ENCODE data around the gene SIAE.

The SIAE gene

DNA sequence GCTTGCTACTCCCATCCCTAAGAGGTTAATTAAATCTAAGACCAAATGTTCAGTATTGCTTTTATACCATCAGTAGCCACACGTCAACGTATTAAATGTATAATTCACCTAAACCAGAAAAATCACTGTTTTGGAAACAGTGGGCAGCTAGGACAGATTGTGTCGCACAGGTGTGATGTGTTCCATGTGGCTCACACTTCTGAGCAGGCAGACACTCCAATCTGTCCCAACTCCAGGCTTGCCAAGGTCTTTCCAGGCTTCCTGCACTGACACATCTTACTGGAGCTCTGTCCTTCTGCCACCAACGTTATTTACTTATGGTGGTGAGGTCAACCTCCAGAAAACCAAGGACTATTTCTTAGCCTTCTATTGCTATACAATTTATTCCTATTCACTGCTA, 11.4 kb downstream of the SIAE start:
- DNase-seq (ENCODE audit: low read depth) = no peak

GRCh38 chr11:124661553-124661952, 12.0 kb downstream of the SIAE start:
- no peak for DNase-seq (ENCODE audit: low read depth)

DNA sequence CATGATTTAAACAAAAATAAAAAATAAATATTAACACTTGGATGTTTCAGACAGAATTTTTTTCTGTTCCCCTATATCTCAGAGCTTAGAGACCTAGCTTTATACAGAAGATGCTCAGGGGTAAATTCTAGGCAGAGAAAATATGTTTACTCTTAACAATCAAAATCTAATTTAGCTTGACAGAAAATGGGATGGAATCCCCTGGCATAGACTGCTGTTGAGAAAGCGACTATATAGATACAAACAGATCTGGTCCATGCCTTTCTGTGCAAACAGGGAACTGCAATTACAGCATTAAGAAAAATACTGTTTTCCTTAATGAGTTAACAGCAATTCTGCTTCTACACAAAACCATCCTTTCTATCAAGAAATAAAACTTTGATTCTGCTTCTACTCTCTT, 14.6 kb downstream of the SIAE start:
- no peak for DNase-seq (ENCODE audit: low read depth)

- no peak for DNase-seq (ENCODE audit: low read depth)
These were observed 15.0 kb downstream of the SIAE start for GRCh38 chr11:124658501-124658900.

DNA sequence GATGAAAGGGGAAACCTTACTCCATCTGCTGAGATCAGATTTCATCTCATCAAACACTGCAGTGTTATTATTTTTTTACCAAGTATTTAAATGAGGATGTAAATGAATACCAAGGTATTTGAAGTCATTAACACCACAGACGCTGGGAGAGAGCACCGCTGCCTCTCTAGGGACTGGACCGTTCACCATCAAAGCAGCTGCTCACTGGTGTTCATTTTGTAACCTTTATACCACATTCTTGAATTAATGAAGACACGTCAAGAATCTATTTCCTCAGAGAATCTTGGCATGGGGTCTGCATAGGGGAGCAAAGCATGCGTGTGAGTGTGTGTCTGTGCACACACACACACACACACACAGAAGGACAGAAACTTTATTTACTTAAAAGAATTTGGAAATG, 15.6 kb downstream of the SIAE start:
- DNase-seq (ENCODE audit: low read depth) = no peak

- DNase-seq (ENCODE audit: low read depth) = no peak
These were observed 16.5 kb downstream of the SIAE start for GRCh38 chr11:124656774-124657630.

DNA sequence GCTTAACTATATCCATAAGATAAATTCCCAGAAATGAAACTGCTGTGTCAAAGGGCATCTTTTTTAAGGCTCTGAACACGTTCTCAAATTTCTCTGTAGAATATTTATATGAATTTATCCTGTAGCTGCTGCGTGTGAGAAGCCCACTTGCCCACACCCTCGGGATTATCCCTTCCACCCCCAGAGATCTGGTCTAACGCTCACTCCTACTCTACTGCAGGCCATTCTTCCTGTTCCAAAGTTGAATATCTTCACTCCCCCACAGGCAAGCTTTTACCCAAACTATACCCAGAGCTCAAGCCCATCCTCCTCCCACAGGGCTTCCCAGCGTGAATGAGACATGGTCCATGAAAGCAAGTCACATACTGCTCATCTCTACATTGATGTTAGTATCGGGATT, 24.9 kb downstream of the SIAE start:
- no peak for DNase-seq (ENCODE audit: low read depth)

GRCh38 chr11:124646148-124646547, 27.4 kb downstream of the SIAE start:
- no peak for DNase-seq (ENCODE audit: low read depth)

DNA sequence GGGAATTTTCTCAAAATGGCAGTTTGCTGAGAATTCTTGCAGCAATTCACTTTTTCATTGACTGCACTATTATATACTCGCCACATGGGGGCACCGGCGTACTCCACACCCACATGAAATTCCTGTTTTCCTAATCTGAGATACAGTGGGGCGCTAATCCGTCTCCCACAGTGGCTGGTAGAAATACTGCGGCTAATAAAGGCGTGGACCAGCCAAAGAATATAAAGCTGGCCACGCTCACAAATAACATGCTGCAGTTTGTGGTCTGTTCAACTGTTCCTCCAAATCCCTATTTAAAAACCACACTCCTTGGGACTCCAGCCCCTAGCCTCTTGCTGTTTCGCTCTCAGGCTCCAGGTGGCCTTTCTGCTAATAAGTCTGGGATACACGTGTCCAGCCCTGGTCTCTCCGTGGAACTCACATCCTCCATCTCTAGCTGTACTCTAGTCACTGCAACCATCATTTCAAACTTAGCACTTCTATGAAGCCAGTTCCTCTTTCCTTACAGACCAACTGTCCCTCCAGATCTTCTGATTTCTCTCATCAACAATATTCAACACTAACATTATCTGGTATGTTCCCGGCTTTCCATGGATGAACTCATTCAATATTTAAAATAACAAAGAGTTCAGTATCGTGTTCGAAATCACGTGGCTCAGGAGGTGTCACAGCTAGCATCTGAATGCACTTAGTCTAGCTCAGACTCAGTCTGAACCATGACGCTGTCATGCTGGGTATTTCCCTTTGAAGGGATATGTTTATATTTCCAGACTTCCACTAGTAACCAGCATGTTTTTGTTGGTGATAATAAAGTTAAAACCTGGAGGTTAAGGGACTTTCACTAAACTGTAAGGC, 28.9 kb downstream of the SIAE start:
- no peak for DNase-seq (ENCODE audit: low read depth)

GRCh38 chr11:124643605-124644425, 29.7 kb downstream of the SIAE start:
- DNase-seq (ENCODE audit: low read depth) = no peak

GRCh38 chr11:124643042-124643604, 30.4 kb downstream of the SIAE start:
- no peak for DNase-seq (ENCODE audit: low read depth)

DNA sequence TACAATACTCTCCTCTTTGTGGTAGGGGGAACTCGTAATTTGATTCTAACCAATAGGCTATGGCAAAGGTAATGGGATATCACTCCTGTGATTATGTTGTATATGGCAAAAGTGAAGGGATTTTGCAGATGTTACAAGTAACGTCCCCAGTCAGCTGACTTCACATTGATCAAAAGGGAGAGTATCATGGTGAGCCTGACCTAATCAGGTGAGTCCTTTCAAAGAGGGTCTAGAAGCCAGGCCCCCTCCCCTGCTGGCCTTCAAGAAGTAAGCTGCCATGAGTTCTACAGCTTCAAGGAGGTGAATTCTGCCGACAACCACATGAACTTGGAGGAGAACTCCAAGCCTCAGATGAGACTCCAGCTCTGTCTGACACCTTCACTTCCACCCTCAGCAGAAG, 30.9 kb downstream of the SIAE start:
- DNase-seq (ENCODE audit: low read depth) = no peak

- DNase-seq (ENCODE audit: low read depth) = no peak
These were observed 32.9 kb downstream of the SIAE start for GRCh38 chr11:124640666-124641065.

- no peak for DNase-seq (ENCODE audit: low read depth)
These were observed 34.4 kb downstream of the SIAE start for GRCh38 chr11:124639186-124639585.

- DNase-seq (ENCODE audit: low read depth) = no peak
These were observed 35.0 kb downstream of the SIAE start for GRCh38 chr11:124638500-124638899.

DNA sequence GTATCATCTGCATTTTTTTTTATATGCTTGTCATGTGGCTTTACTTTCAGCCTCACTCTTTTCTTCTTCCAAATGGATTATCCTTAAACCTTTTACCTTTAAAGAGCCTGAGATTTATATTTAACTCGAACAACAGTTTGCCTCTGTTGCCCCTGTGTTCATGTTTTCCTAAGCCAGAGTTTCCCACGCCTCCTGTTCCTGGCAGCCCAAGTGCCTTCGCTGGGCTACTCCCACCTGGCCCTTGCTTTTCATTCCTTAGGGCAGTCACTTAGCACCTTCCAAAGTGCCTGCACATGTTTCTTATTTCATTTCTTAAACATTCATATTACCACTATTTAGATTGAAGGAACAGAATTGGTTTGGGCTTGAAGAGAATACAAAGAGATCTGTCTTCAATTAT, 37.6 kb downstream of the SIAE start:
- DNase-seq (ENCODE audit: low read depth) = no peak

GRCh38 chr11:124633355-124633754, 40.2 kb downstream of the SIAE start:
- DNase-seq (ENCODE audit: low read depth) = no peak

- no peak for DNase-seq (ENCODE audit: low read depth)
These were observed 43.6 kb downstream of the SIAE start for GRCh38 chr11:124629961-124630360.

DNA sequence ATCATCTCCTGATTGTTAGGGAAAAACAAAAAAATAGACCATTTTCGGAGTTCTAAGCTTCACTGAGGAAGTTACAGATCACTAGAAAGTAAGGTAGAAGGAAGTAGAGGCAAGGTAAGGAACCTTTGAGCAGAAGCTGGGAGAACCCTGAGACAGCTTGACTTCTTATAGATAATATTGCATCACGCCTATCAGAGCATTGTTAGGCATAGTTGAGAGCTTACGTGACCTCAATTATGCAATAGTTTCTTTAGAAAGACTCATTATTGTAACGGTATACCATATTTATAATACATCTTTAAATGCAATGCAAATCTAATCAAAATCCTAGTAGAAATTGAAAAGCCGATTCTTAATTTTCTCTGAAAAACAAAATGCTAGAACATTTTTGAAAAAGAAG, 46.0 kb downstream of the SIAE start:
- DNase-seq (ENCODE audit: low read depth) = no peak

- DNase-seq (ENCODE audit: low read depth) = no peak
These were observed 47.9 kb downstream of the SIAE start for GRCh38 chr11:124625504-124626168.

- DNase-seq (ENCODE audit: low read depth) = no peak
These were observed 49.5 kb downstream of the SIAE start for GRCh38 chr11:124623861-124624525.
